BJ (cell line): ENCODE data around the gene WASHC4. TPM values are rescaled to one million over a fixed set of nuclear protein-coding genes. Genes with fewer than 3 reads are reported as not detected.

ENCODE experiments used
- CTCF ChIA-PET: fragments of 350-600 bp; formaldehyde crosslinking; extraction: SDS; loops from one replicate; lab custom pipeline; 2021; ENCODE audit warnings: antibody characterized with exemption, inconsistent platforms; lab: Yijun Ruan, JAX
- POLR2A ChIA-PET: fragments of 300-600 bp; sonication (Branson Sonifier 250); formaldehyde crosslinking; extraction: SDS; loops from one replicate; lab custom pipeline; 2021; ENCODE audit warnings: antibody characterized with exemption; lab: Charles Lee
- DNase-seq: peaks from one replicate; pipeline ENCODE4 v3.0.0-alpha.2; 2011; ENCODE audit warnings: low read depth
- H3K27me3 ChIP-seq: 2 replicates; pipeline ENCODE4 v1.6.0; 2011; ENCODE audit warnings: low read length; ENCODE audit not compliant: control insufficient read depth, insufficient read depth
- H3K36me3 ChIP-seq: 2 replicates; pipeline ENCODE4 v1.5.1; 2011; ENCODE audit warnings: low read length; ENCODE audit not compliant: control insufficient read depth, insufficient read depth
- H3K4me3 ChIP-seq: 2 replicates; pipeline ENCODE4 v1.5.1; 2011; ENCODE audit warnings: low read depth, mild to moderate bottlenecking, control low read depth, low read length
- CTCF ChIP-seq: IDR thresholded peaks from 2 replicates; pipeline ENCODE4 v1.5.1; 2011; ENCODE audit warnings: low read depth, mild to moderate bottlenecking, control low read depth, inconsistent platforms, low read length, moderate library complexity; ENCODE audit not compliant: insufficient read depth
- polyA plus RNA-seq: library from polyadenylated mRNA; depleted of rRNA; stranded (reverse); fragments of >200 nt; gene quantifications from 2 replicates; pipeline ENCODE4 v1.2.3, GENCODE V29; 2011; rRNA removed

The WASHC4 gene
- polyA plus RNA-seq, 1 experiment = 17.7 TPM

- Histone ChIP-seq H3K27me3 (no peaks in the 10 kb centered on the region), H3K36me3 (peaks cover 28% of the 10 kb centered on the region), H3K4me3 (no peak overlapping the region)
- DNase-seq = peak; percentile 70
- no peak for TF ChIP-seq CTCF
- POLR2A ChIA-PET = no interaction called here
- CTCF ChIA-PET = interaction anchor here (1.0 to 1.3 kb wide), 2 partner anchors 8 to 10 kb away, joined by 3 to 4 read pairs; no protein-coding TSS in a partner anchor
Measured at GRCh38 chr12:105212438-105212837, 104.9 kb downstream of the WASHC4 start.

GRCh38 chr12:105214148-105214547 is 106.6 kb downstream of the WASHC4 start:
- CTCF ChIA-PET = no interaction called here
- no peak overlapping the region for H3K4me3 ChIP-seq
- no peak for DNase-seq
- peaks cover 29% of the 10 kb centered on the region for H3K36me3 ChIP-seq
- POLR2A ChIA-PET = no interaction called here
- H3K27me3 ChIP-seq = no peaks in the 10 kb centered on the region
- TF ChIP-seq CTCF = no peak

GRCh38 chr12:105214670-105215375 is 107.3 kb downstream of the WASHC4 start:
- Histone ChIP-seq H3K36me3 (peaks cover 30% of the 10 kb centered on the region), H3K27me3 (no peaks in the 10 kb centered on the region), H3K4me3 (no peak overlapping the region)
- ChIA-PET POLR2A (no interaction called here), CTCF (no interaction called here)
- TF ChIP-seq CTCF = no peak
- no peak for DNase-seq

GRCh38 chr12:105218434-105218833 is 110.9 kb downstream of the WASHC4 start:
- H3K27me3 ChIP-seq = no peaks in the 10 kb centered on the region
- no peak for DNase-seq
- peaks cover 28% of the 10 kb centered on the region for H3K36me3 ChIP-seq
- TF ChIP-seq CTCF = no peak
- ChIA-PET POLR2A (no interaction called here), CTCF (interaction anchor here (0.7 to 1.9 kb wide), 4 partner anchors 12 to 166 kb away, joined by 3 to 5 read pairs (median 3); no protein-coding TSS in a partner anchor)
- no peak overlapping the region for H3K4me3 ChIP-seq

Other genes with a start within 250 kb of the WASHC4 start
- 1.2 and 2.9 TPM in 2 replicates for gene SLC41A2, start 149.4 kb upstream of the WASHC4 start, polyA plus RNA-seq
- 3.8 and 6.1 TPM in 2 replicates for gene NOPCHAP1, start 121.4 kb upstream of the WASHC4 start, polyA plus RNA-seq
- gene ALDH1L2, start 23.3 kb upstream of the WASHC4 start, polyA plus RNA-seq = 76.1 and 129 TPM in 2 replicates
- 58.4 and 59.4 TPM in 2 replicates for gene APPL2, start 128.4 kb downstream of the WASHC4 start, polyA plus RNA-seq
- 365 and 674 TPM in 2 replicates for gene C12orf75, start 223.0 kb downstream of the WASHC4 start, polyA plus RNA-seq